ENCODE data around the gene MACF1. TPM values are rescaled to one million over a fixed set of nuclear protein-coding genes. Genes with fewer than 3 reads are reported as not detected.

MACF1 gene
- total RNA-seq, 2 donors from 2014 or later, result 273 to 278 TPM

- Histone ChIP-seq H3K27ac (no peak overlapping the region), H3K27me3 (no peaks in the 10 kb centered on the region), H3K4me3 (no peak overlapping the region), H3K36me3 (no peaks in the 10 kb centered on the region), H3K9me3 (no peaks in the 10 kb centered on the region), H3K4me1 (peaks cover 0 to 70% of the 10 kb centered on the region in 2 donors)
- no peak for TF ChIP-seq CTCF (IDR thresholded peaks at IDR 0.05)
- DNase-seq (ENCODE audit: low spot score), result no peak
Measured at GRCh38 chr1:39163469-39163868, 41.0 kb upstream of the MACF1 start.

- no peak for DNase-seq (ENCODE audit: low spot score)
- Histone ChIP-seq H3K4me1 (peaks cover 0 to 63% of the 10 kb centered on the region in 2 donors), H3K27ac (peak overlapping the region in 1 of 2 donors; percentile 70), H3K4me3 (no peak overlapping the region), H3K27me3 (no peaks in the 10 kb centered on the region), H3K36me3 (no peaks in the 10 kb centered on the region), H3K9me3 (no peaks in the 10 kb centered on the region)
- no peak for TF ChIP-seq CTCF (IDR thresholded peaks at IDR 0.05)
Measured at GRCh38 chr1:39164256-39164655, 40.2 kb upstream of the MACF1 start.

- no peak for TF ChIP-seq CTCF (IDR thresholded peaks at IDR 0.05)
- DNase-seq (ENCODE audit: low spot score), result no peak
- Histone ChIP-seq H3K9me3 (no peaks in the 10 kb centered on the region), H3K27me3 (no peaks in the 10 kb centered on the region), H3K36me3 (no peaks in the 10 kb centered on the region), H3K4me1 (peaks cover 0 to 55% of the 10 kb centered on the region in 2 donors), H3K27ac (peak overlapping the region in 1 of 2 donors; percentile 70), H3K4me3 (no peak overlapping the region)
Measured at GRCh38 chr1:39165049-39165448, 39.4 kb upstream of the MACF1 start.

DNA sequence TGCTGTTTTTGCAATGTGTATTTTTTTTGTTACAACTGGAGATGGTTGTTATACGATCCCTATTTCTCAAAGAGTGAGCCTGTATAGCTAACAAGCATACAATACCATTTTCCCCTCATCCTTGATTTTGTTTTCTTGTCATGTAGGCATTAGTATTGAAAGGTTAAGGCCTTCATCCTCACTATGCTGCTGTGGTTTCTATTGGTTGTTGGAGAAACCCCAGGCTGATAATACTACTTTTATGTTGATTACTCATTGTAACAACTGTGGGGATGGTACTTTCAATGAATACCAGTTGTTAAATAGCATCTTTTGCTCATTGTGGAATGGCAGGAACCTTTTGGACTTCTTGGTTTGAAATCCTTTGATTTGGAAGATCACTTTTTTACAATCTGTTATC lies 39.0 kb upstream of the MACF1 start:
- no peak for DNase-seq (ENCODE audit: low spot score)
- Histone ChIP-seq H3K9me3 (no peaks in the 10 kb centered on the region), H3K4me1 (peaks cover 0 to 50% of the 10 kb centered on the region in 2 donors), H3K27ac (peak overlapping the region in 1 of 2 donors; percentile 70), H3K27me3 (no peaks in the 10 kb centered on the region), H3K36me3 (no peaks in the 10 kb centered on the region), H3K4me3 (no peak overlapping the region)
- TF ChIP-seq CTCF (IDR thresholded peaks at IDR 0.05), result no peak

GRCh38 chr1:39167632-39168209 lies 36.8 kb upstream of the MACF1 start:
- Histone ChIP-seq H3K4me3 (no peak overlapping the region), H3K9me3 (no peaks in the 10 kb centered on the region), H3K27ac (no peak overlapping the region), H3K27me3 (no peaks in the 10 kb centered on the region), H3K36me3 (no peaks in the 10 kb centered on the region), H3K4me1 (peaks cover 0 to 49% of the 10 kb centered on the region in 2 donors)
- TF ChIP-seq CTCF (IDR thresholded peaks at IDR 0.05), result no peak
- no peak for DNase-seq (ENCODE audit: low spot score)

Measured in right atrium auricular region (tissue), 2 donors.